Stromal cell of bone marrow (primary cell): Measurements from ENCODE around the gene MRM2.

Source experiments
- DNase-seq: peaks from one replicate; pipeline ENCODE4 v3.0.0-alpha.2; 2012; ENCODE audit warnings: low read depth

The MRM2 gene

DNA sequence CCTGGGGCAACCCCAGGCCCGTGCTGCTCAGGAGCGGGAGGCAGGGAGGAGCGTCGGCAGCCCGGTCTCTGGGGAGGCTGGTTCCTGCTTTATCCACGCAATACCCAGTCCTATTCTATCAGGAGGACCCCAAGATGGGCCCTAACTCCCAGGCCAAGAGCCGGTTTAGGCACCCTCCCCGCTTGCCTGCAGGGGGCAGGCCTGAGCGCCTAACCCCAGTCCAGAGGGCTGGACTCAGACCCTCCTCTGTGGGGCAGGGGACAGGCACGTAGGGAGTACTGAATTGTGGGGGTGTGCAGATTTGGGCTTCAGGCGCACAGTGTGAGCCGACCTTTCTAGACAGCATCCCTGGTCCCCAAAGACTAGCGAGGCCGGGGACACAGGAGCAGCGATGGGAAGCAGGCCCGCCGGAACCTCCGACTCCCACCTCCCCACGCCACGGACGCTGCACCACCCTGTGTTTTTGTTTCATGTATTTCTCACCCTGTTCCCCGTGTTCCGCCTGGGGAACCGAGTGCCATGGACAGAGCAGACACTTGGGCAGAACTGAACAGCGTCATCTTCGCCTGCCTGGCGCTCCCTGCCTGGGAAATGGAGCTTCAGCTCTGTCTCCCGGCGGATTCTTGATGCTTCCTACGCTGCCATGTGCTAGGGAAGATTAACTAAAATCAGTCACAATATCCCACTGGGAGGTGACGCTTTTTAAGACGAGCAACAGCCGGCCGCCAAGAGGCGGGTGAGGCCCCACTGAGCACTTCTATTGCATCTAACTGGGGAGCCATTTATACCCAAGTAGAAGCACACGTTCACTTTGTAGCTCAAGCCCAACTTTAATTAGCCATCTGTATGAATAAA is 5.4 kb upstream of the MRM2 start:
- DNase-seq, result no peak

DNA sequence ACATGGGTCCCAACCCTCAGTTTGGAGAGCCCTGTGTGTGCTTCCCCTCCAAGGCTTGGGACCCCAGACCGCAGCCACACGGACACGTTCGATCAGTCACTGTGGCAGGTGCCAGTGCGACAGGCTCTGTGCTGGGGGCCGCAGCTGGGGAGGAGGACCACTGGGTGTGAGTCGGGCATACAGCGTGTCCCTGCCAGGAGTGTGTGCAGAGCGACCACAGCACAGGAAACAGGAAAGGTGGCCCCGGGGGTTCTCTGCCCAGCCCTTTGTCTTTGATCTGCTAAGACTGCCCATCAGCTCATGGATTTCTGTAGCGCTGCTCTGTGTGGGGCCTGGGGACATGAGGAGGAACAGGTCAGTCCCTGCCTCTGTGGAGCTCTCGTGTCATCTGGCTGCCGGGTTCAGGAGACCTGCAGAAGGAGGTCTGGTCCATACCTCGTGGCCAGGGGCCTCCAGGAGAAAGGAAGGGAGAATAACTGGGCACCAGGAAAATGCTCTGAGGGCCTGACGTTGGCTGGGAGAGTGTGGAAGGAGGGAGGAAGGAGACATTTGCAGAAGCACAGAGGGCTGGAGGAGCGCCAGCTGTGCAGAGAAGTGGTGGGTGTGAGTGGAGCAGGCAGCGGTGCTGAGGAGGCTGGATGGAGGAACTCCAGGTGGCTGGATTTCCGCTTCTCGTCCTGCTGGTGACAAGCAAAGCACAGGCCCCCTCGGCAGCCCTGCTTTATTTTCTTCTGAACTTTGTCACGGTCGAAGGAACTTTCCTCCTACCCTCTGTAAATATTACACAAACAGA is 4.1 kb upstream of the MRM2 start:
- no peak for DNase-seq

DNA sequence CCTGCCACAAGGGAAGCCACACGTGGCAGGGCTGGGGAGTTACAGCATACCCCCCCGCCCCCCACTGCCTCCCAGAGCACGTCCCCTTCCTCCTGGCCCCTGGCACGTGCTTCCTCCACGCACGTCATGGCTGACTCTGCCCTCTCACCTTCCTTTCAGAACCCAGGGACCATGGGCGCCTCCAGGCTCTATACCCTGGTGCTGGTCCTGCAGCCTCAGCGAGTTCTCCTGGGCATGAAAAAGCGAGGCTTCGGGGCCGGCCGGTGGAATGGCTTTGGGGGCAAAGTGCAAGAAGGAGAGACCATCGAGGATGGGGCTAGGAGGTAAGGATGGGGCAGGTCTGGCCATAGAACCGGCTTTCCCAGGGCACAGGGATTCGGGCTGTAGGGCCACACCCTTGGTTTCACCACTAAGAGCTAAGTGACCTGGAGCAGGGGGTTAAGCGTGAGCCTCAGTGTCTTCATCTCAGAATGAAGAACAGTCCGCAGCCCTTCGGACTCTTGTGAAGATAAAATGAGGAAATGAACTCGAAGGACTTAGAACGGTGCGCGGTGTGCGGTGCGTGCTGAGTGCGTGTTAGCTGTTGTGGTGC is 2.5 kb upstream of the MRM2 start:
- no peak for DNase-seq

DNA sequence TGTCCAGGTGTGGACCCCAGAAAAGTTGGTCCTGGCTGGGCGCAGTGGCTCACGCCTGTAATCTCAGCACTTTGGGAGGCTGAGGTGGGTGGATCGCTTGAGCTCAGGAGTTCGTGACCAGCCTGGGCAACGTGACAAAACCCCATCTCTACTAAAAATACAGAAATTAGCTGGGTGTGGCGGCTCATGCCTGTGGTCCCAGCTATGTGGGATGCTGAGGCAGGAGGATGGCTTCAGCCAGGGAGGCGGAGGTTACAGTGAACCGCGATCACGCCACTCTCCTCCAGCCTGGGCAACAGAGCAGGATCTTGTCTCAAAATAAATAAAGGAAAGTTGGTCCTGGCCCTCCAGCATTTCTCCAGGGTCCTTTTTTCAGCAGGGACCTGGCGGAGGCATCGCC is 1.5 kb upstream of the MRM2 start:
- DNase-seq, result no peak

DNA sequence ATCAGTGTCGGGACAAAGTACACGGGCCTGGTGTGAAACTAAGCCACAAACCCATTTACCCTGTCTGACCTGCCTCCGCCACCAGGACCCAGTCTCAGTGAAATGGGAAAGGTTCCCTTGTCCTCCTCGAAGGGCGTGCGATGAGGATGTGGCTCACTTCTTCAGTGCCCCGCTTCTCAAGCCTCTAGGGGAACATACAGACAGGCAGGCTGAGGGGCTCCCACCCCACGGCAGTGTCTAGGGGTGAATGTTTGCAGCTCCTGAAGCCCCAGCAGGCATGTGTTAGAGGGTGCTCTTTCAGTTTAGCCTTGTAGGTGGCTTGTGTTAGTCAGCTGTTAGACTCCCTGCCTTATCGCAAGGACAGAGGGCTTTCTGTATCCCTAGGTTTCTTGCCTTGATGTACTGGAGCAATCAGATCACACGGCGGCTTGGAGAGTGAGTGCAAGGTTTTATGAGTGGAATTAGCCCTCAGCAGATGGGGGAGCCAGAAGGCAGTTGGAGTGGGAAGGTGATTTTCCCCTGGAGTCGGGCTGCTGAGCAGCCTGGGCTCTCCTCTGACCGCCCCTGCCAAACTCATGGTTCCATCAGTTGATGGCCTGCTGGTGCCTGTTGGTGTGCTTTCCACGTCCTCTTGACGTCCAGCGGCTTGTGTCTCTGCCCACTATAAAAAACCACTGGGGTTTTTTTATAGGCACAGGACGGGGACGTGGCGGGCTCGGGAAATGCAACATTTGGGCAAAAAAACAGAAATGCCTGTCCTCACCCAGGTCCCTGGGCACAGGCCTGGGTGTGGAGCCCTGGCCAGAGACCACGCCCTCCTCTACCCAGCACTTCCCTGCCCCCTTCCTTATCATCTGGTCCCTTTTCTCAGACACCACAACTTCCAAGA is 780 bp upstream of the MRM2 start:
- no peak for DNase-seq

DNA sequence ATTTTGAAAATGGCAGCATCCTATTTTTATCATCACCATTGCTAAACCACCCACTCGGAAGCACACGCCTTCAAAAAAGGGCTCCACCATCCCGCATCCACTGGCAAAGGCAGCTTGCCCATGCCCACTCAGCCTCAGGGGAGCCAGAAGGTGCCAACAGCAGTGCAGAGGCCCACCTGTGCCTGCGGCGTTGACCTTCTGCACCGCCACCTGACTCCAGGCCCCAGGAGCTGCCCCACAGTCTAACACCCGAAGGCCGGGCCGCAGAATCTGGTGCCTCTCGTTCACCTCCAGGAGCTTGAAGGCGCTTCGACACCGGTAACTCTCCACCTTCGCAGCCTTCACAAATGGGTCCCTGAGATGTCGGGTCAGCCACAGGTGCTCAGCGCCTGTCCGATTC is 2.8 kb downstream of the MRM2 start:
- no peak for DNase-seq

DNA sequence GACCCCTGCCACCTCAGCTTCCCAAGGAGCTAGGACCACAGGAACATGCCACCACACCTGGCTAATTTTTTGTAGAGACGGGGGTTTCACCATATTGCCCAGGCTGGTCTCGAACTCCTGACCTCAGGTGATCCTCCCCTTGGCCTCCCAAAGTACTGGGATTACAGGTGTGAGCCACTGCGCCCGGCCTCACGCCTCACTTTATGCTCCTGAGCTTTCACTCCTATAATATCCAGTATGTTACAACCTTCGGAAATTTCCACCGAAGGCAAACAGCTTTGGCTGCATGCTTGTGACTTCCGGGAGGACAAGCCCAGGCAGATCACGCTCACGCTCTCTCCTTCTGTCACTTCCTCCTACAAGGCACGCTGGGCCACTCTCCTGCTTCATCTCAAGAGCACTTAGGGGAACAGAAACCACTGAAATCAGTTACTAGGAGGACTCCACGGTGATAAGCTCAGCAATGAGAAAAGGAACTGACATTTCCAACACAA is 4.8 kb downstream of the MRM2 start:
- no peak for DNase-seq

DNA sequence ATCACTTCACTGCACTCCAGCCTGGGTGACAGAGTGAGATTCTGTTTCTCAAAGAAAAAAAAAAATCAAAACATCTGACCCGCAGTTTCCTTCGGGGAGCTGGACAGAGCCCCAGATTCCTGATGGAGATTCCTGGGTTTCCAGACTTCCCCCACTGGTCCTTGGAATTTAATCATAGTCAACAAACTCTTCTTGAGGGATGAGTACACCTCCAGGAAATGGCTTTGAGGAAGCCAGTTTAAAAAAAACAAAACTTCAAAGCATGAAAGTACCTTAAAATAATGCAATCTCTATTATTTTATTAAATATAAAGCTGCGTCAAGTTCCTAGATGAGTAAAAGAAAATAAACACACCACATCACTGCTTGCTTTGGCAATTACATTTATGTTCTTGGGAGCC is 8.1 kb downstream of the MRM2 start:
- DNase-seq, result no peak

DNA sequence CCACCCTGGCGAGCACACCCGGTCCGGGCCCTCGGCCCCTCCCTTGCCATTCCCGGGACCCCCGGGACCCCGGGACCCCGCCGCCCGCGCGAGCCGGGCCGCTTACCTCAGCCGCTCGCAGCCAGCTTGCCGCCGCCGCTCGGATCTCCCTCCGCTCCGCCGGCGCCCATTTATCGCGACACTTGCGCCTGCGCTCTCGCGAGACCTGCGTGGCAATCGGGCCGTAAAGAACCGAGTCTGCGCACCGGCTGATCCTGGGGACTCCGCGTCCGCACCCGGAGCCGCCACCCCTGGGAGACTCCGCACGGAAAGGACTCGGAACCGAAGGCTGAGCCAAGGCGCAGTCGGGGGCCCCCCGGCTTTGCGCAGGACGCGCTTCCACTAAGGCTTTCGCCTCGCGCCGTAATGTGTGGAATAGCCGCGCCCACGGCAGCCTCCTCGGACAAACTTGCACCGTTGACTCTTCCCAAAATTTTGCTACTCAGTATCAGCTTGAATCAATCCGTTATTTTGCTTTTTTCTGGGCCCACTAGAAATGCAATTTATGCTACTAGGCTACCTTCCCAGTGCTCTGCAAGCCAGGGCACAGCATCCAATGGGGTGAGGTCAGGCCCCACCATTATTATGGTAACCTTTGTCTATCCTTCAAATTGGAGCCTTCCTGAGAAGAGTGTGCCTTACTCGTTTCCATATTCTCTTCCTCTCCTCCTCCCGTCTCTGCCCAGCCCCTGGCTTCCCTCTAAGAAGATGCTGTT is 9.1 kb downstream of the MRM2 start, which contains the start of gene MAD1L1:
TSS of gene MAD1L1 (minus strand) at position 180 of the 755 bp plus-strand sequence. CDS start 2,812 bp downstream, outside the sequence.
- DNase-seq, result peak; percentile 71

DNA sequence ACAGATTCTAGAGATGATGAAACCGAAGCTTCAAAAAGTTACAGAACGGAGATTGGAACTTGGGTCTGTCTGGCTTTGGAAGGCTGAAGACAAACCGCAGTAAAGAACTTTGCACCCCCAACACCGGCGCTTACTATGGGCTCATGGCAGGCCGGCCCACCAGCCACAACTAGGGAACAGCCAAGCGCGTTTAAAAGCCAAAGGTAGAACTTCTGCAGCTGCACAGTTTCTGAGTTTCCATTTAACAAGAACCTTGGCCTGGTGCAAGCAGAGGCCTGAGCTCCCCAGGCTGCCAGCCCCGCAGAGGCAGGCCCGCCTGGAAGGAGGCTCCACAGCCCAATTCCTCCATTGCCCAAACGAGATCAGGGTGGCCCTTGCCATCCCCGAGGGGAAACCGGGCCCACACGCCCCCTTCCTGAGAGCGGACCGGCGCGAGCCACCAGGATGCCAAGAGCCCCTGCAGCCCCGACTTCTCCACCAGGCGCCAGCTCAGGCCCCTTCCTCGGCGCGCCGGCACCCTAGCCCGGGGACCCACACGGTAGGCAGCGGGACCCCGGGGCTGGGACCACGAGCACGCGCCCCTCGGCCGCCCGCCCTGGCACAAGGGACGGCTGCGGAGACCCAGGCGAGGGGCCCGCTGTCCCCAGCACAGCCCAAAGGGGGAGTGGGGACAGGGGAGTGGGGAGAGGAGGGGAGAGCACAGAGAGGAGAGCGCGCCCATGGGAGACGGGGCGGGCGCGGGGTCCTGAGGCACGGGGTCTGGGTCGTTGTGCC is 9.8 kb downstream of the MRM2 start:
- no peak for DNase-seq

DNA sequence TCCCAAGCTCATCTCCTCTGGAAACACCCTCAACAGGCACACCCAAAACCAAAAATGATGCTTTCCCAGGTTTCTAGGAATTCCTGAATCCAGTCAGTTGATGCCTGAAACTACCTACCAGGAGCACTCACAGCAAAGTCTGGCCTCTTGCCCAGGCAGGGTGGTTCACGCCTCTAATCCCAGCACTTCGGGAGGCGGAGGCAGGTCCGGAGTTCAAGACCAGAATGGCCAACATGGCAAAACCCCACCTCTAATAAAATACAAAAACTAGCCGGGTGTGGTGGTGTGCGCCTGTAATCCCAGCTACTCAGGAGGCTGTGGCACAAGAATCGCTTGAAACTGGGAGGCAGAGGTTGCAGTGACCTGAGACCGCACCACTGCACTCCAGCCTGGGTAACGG is 11.1 kb downstream of the MRM2 start:
- no peak for DNase-seq

DNA sequence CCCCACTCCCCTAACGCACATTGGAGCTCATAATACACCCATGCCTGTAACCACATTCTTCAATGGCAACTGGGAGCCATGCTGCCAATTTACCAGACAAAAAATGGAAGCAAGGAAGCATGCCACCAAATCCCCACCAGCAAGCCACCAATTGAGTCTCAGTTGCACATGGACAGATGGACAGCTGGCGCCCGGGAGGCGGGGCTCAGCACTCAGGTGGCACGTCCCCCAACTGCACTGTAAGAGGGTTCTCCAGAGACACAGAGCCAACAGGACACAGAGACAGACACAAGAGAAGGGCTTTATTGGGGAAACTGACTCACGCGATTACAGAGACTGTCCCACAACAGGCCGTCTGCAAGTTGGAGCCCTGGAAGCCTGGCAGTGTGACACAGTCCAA is 11.8 kb downstream of the MRM2 start:
- no peak for DNase-seq

DNA sequence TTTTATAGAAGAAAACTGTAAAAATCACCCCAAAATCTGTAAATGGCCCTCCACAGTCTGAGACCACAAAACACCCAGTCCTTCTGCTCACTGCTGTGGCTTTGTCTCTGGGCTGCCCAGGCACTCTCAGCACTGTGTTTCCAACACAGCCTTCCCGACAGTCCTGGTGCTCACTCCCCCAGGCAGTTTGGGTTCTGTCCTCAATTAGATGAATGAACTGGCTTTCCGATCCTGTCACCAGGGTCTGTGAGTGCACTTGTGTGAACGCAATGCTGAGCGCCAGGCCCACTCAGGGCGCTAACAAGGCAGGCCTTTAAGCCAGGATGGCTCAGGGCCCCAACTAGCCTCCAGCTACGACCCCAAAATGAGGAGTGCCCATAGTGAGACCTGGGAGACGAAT is 12.5 kb downstream of the MRM2 start:
- DNase-seq, result no peak

DNA sequence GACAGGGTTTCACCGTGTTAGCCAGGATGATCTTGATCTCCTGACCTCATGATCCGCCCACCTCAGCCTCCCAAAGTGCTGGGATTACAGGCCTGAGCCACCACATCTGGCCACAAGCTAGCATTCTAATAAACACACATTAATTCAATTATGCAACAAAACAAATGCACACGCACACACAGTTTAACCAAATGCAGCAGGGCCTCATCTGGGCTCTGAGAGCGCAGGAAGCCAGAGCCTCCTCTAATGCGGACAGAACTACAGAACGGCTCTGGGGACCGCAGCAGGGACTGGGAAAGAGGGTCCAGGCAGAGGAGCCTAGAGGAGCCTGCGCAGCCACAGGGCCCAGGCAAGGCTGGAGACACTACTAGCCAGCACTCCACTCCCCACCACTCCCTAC is 13.1 kb downstream of the MRM2 start:
- DNase-seq, result no peak

DNA sequence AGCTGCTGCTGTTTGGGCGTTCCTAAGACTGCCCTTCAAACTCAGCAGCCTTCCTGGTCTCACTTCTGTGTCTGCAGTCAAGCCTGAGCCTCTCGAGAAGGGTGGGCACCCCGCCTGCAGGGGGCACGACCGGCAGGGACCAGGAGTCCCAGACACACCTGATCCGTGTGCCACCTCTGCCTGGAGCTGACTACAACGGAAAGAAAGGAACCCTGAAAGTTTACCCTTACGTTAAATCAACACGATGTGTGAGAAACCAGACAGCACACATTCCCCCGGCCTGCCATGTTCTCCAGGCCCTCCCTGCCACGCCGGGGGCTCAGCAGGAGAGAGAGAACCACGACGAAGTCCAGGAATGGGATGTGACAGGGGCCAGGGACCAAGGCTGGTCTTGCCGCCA is 14.3 kb downstream of the MRM2 start:
- no peak for DNase-seq

DNA sequence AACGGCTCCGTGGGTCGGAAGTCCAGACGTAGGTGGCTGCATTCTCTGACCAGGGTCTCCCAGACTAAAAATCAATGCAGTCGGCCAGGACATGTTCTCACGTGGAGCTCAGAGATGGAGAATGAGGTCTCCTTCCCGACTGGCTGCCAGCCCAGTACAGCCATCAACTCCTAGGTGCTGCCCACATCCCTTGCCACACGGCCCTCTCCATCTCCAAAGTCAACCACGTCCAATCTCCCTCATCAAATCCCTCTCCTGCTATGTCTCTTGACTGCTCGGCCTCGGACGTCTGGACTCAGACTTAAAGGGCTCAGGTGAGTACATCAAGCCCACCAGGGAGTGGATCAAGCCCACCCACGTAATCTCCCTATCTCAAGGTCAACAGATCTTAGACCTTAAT is 16.2 kb downstream of the MRM2 start:
- DNase-seq, result no peak

DNA sequence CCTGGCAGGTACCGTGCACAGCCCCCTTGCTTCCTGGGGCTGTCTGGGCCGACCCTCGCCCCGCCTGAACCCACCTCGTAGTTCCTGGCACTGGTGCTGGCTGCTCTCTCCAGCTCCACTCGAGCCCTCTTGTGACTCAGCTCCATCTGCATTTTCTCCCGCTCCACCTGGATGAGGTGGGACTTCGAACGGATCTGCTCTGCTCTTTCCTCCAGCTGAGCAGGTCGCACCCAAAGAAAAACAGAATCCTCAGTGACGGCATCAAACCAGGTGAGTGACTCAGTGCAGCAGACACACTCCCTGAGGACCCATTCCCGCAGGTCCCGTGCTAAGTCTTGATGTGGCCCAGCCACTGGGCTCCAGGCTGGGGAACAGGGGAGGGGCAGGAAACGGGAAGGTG is 16.7 kb downstream of the MRM2 start:
- DNase-seq, result no peak

DNA sequence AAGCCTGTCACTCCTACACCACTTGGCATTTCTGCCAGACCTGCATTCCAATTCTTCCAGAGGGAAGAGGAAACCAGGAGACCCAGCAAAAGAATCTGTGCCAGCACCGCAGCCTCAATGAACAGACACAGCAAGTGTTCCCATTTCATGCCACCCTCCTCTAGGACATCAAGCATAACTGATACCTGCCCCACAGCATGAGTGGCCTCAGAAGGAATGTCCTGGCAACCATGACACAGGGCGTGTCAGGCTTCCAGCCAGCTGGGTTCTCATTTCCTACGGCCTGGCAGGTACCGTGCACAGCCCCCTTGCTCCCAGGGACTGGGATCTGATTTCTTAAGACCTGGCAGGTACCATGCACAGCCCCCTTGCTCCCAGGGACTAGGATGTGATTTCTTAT is 17.1 kb downstream of the MRM2 start:
- DNase-seq, result no peak

DNA sequence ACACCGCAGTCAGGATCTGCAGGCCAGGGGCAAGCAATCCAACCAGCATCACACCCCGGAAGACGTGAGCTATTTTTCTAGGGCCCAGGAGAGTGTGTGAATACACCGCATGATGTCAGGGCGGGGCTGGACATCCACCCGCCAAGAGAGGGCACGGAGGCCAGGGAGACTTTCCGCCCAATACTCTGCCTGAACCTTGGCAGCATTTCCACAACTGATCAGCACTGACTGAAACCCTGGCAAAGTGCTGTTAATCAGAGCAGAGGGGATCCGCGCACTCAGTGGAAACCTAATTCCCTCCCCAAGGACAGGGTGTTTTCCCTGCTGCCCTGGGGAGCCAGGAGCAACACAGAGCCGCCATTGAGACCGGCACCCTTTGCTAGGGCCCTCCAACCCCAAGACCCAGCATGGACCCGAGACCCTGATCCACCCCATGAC is 17.5 kb downstream of the MRM2 start:
- no peak for DNase-seq

DNA sequence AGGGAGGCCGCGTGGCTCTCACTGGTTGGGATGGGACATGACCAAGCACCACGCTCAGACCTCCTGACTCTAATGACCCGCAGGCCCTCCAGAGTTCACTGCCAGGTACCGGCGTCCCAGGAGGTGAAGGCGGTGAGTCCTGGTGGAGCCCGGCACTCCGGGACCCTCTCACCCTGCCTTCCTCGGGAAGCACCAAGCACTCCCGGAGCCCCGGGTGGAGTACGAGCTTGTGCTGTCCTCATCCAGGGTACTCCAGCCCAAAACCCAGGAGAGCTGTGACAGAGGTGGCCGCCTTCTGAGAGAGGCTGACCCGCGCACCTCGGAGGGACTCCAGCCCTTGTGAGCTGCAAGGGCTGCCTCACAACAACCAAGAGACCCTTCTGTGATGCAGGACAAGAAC is 18.7 kb downstream of the MRM2 start:
- no peak for DNase-seq
